Uterus (tissue), 2 donors: ENCODE measurements around the gene ANKMY2.

ENCODE experiments used
- POLR2A ChIP-seq, 2 donors: fragments of 450-650 bp; IDR thresholded peaks; one replicate each; pipeline ENCODE4 v1.6.1; 2016; ENCODE audit warnings: antibody characterized with exemption in 2 of 2, mild to moderate bottlenecking in 1 of 2, moderate library complexity in 1 of 2
- TF ChIP-seq, protein P1 (sequence below), 4 experiments: fragments of 200-600 bp in 2 of 4; fragments of 450-650 bp in 2 of 4; sonication (generic) in 2 of 4; IDR thresholded peaks; one replicate each; pipeline ENCODE4 v1.5.1; 2016 to 2019; ENCODE audit warnings: antibody characterized with exemption in 4 of 4, mild to moderate bottlenecking in 2 of 4, moderate library complexity in 1 of 4

DNA sequence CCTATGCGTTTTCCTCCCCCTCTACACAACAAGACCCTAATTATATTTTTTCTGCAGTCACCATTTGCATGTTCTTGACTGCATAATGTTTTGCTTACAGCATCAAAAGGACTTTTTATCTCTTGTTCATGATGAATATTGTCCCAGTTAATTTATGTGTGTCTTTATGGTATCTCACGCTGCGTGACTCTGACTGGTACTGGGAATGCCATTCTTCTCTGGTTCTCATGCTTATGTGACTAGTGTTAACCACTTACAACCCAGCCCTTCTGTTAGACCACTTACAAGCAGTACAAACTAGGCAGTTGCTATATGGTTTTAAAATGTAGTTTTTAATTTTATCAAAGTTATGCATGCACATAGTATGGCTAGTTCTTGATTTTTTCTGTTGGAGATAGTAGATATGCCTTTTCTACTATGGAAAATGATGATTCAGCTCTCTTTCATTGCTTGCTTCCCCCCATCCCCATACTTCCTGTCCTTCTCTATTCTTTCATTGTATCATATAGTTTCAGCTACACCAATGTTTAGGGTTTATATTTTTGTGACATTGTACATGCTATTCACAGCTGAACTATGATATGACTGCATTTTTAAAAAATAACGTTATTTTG lies 25.3 kb upstream of the ANKMY2 start:
- TF ChIP-seq, protein P1, sequence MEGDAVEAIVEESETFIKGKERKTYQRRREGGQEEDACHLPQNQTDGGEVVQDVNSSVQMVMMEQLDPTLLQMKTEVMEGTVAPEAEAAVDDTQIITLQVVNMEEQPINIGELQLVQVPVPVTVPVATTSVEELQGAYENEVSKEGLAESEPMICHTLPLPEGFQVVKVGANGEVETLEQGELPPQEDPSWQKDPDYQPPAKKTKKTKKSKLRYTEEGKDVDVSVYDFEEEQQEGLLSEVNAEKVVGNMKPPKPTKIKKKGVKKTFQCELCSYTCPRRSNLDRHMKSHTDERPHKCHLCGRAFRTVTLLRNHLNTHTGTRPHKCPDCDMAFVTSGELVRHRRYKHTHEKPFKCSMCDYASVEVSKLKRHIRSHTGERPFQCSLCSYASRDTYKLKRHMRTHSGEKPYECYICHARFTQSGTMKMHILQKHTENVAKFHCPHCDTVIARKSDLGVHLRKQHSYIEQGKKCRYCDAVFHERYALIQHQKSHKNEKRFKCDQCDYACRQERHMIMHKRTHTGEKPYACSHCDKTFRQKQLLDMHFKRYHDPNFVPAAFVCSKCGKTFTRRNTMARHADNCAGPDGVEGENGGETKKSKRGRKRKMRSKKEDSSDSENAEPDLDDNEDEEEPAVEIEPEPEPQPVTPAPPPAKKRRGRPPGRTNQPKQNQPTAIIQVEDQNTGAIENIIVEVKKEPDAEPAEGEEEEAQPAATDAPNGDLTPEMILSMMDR (IDR thresholded peaks at IDR 0.05): no peak
- no peak for TF ChIP-seq POLR2A (IDR thresholded peaks at IDR 0.05)
